Dedifferentiated amniotic fluid mesenchymal stem cell (primary cell): ENCODE measurements around the gene CIRBP.
"Not testable (repeated sequence)": the region's sequence is repeated elsewhere in the genome, so short reads cannot be mapped to it uniquely, and the experiment has no call there.

Experiments
- DNase-seq: peaks from one replicate; pipeline ENCODE4 v3.0.0-alpha.2; 2016; ENCODE audit errors: extremely low spot score

The CIRBP gene

GRCh38 chr19:1290703-1291651 lies 21.8 kb downstream of the CIRBP start:
- DNase-seq, result no peak

DNA sequence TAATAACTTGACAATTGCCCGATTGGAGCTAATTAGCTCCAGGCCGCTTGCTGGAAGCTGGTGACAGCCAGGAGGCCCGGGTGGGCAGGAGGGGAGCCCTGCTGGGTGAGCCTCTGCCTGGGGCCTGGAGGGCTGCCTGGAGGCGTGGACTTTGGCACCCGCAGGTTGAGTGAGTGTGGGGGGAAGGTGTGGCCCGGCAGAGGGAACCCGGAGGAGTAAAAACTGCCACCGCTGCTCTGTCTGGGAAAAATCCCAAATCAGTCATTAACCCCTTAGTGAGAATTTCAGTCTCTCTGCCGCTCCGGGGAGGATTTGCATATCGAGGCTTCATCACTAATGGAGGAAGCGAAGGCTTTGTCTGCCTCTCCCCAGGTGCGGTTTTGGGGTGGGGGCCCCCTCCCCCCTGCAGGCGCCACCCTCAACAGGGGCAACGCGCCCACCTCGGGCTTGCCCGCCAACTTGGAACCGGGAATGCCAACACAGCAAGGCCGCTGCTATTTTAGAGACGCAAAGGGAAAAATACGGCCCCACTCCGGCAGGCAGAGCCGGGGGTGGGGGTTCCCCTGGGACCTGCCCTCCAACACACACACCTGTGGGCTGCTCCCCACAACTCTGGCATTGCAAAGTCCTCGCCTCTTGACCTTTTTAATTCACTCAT lies 22.8 kb downstream of the CIRBP start:
- DNase-seq, result no peak

DNA sequence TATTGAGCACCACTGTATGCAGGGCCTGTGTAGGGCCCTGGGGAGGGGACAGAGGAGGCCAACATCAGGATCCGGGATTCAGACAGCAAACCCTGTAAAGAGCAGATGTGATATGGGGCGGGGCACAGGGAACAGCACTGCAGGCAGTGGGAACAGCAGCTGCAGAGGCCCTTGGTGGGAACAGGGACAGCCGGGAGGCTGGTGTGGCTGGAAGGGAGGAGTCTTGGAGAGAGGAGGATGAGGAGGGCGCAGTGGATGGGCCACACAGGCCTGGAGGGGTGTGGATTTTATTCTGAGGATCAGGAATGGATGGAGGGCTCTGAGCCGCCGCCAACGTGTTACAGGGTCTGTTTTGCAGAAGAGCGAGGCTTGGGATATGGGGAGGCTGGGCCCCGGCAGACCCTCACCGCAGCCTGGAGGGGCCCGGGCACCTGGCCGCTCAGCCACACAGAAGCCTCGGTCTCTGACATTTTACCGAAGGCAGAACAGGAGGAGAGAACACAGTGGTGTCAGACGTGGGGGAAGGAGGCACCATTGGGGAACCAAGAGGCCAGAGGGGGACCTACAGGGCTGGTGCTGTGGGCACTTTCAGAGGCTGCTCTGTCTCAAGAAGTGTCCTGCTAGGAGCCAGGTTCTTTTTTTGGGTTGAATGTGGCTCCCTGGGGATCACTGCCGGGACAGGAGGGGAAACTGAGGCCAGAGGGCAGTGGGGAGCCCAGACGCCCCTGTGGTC lies 23.5 kb downstream of the CIRBP start:
- no peak for DNase-seq

- no peak for DNase-seq
Measured at GRCh38 chr19:1293782-1294604, 24.9 kb downstream of the CIRBP start.

GRCh38 chr19:1294688-1295087 lies 25.6 kb downstream of the CIRBP start:
- DNase-seq, result no peak

DNA sequence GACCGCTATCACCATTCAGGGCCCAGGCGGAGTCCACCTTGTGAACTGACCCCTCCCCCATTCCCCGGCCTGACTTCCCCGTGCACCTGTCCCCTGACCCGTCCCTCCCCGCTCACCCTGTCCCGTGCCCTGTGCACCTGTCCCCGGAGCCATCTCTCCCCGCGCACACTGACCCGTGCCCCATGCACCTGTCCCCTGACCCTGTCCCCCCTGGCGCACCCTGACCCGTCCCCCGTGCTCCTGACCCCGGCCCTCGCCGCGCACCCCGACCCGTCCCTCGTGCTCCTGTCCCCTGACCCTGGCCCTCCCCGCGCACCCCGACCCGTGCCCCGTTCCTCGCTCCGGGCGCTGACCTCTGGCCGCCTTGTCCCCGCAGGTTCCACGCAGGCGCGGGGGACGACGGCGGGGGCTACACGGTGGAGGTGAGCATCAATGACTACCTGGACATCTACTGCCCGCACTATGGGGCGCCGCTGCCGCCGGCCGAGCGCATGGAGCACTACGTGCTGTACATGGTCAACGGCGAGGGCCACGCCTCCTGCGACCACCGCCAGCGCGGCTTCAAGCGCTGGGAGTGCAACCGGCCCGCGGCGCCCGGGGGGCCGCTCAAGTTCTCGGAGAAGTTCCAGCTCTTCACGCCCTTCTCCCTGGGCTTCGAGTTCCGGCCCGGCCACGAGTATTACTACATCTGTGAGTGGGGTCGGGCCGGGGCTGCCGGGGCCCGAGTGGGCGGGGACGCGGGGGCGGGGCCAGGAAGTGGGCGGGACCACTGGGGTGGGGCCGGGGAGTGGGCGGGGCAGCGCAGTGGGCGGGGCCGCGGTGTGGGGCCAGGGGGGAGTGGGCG lies 26.3 kb downstream of the CIRBP start:
- no peak for DNase-seq

DNA sequence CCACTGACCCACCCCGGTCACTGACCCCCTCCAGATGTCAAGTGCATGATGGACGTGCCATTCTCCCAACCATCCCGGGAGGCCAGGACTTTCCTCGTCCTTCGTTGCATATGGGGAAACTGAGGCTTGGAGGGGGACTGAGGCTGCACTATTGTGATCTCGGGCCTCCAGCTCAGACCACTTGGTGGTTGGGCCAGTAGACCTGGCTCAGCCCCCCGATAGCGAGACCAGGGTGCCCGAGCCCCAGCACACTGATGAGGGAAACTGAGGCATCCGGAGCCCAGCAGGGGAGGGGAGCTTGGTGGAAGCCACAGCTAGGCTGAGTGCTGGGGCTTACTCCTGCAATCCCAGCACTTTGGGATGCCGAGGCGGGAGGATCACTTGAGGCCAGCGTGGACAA lies 26.9 kb downstream of the CIRBP start:
- no peak for DNase-seq

DNA sequence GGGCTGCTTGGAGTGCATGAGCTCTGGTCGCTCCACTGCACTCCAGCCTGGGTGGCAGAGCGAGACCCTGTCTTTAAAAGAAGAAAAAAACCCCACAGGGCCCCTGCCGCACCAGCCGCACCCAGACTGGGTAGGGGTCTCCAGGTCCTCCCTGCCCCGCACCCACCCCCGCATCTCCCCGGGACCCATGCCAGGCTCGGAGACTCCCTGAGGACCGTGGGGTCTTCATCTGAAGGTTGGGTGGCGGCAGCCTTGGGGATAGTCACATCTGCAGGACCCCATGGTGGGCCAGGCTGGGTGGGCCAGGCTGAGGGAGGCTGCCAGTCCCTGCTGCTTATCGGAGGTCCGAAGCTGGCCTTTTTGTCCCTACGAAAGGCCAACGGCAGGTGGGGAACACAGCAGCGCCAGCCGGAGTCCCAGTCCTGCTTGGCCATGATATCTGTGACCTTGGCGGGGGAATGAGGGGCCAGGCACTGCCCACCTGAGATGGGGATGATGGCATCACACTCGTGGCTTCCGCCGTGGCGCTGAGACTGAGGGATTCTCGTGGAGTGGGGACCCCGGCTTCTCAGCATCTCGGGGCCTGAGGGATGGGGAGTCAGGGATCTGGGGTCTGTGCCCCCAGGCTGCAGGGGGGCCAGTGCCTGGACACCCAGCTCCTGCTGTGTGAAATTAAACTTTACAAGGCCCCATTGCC lies 27.6 kb downstream of the CIRBP start:
- DNase-seq, result no peak

GRCh38 chr19:1298235-1298634 lies 29.1 kb downstream of the CIRBP start:
- no peak for DNase-seq

- DNase-seq, result no peak
Measured at GRCh38 chr19:1299801-1300200, 30.7 kb downstream of the CIRBP start.

GRCh38 chr19:1300744-1301490 lies 31.8 kb downstream of the CIRBP start:
- no peak for DNase-seq

- no peak for DNase-seq
Measured at GRCh38 chr19:1302533-1303239, 33.6 kb downstream of the CIRBP start.

- DNase-seq, result no peak
Measured at GRCh38 chr19:1304197-1304924, 35.2 kb downstream of the CIRBP start.

DNA sequence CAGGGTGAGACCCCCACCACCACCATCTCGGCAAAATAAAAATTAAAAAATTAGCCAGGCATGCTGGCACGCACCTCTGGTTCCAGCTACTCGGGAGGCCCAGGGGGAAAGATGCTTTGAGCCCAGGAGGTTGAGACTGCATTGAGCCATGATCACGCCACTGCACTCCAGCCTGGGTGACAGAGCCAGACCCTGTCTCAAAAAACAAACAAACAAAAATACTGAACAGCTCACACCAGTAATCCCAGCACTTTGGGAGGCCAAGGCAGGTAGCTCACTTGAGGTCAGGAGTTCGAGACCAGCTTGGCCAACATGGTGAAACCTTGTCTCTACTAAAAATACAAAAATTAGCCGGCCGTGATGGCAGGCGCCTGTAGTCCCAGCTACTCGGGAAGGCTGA lies 36.2 kb downstream of the CIRBP start:
- DNase-seq, result not testable (repeated sequence)

- no peak for DNase-seq
Measured at GRCh38 chr19:1307320-1307719, 38.2 kb downstream of the CIRBP start.

DNA sequence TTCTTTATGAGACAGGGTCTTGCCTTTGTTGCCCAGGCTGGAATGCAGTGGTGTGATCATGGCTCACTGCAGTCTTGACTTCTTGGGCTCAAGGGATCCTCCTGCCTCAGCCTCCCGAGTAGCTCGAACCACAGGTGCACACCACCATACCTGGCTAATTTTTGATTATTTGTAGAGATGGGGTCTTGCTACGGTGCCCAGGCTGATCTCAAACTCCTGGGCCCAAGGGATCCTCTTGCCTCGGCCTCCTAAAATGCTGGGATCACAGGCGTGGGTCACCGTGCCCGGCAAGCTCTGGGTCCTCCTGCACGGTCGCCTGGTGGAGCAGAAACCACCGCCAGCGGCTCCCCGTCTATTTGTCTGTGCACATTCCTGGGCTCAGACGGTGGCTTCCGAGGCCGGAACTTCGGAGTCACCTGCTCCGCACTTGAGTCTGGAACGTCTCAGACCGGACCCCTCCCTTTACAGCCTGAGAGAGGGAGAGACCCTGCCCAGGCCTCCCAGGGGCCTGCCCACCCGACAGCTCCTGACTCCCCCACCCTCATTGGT lies 38.7 kb downstream of the CIRBP start:
- DNase-seq, result no peak

DNA sequence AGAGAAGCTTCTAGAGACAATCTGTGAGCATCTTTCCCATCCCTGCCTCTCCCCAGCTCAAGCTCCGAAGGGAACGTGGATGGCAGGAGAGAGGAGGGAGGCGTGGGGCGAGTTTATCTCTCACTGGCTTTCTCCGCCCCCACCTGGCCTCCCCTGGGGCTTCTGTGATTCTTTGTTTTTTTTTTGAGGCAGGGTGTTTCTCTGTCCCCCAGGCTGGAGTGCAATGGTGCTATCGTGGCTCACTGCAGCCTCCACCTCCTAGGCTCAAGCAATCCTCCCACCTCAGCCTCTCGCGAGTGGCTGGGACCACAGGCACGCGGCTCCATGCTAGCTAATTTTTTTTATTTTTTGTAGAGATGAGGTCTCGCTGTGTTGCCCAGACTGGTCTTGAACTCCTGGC lies 39.6 kb downstream of the CIRBP start:
- DNase-seq, result no peak
